Right ventricle myocardium superior (tissue), 1 donor: ENCODE results near the gene ACSM4. TPM values are rescaled to one million over a fixed set of nuclear protein-coding genes. Genes with fewer than 3 reads are reported as not detected.
A peak's percentile ranks its signal among the peaks of the same experiment; 100 is the strongest.
"Not testable (repeated sequence)": the region's sequence is repeated elsewhere in the genome, so short reads cannot be mapped to it uniquely, and the experiment has no call there.

Experiments
- ATAC-seq: fragments of 200-7000 bp; cut with Tn5 transposase; one replicate; pipeline ENCODE4 v1.9.1; 2020; ENCODE audit warnings: mild to moderate bottlenecking; ENCODE audit not compliant: poor library complexity
- DNase-seq: peaks from one replicate; pipeline ENCODE4 v3.0.0-alpha.2; 2020
- intact Hi-C: fragments of 100-400 bp; cut with DNase I; formaldehyde crosslinking; loops from one replicate; pipeline ENCODE4 v1.11.2; 2022
- total RNA-seq: library from RNA; stranded (reverse); fragmentation: NEBNext Ultra II Directional; extraction: Animal tissue kit (Norgen Biotek cat#: 25700); gene quantifications from one replicate; pipeline ENCODE4 v1.2.1, GENCODE V29; 2021
- donor health status: DM: no; HTN: yes; CAD: no; lungs with severe emphysema.

The ACSM4 gene
- total RNA-seq, 1 donor from 2014 or later = not detected

DNA sequence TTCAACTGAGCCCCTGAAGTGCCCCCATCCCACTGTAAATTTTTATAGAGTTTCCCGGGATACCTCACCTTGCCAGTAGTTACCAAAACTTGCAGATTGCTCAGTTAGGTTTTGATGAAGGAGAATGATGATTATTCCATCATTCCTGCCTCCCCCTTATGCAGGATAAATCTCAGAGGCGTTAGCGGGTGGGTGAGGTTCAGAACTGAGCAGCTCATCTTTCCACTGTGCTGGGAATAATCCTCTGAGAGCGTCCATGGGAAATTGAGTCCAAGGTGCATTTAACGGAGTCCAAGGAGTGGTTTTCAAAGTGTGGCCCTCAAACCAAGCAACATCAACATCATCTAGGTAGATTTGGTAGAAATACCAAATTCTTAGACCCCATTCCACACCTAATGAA lies 18.7 kb downstream of the ACSM4 start:
- DNase-seq (no peak), ATAC-seq (no peak)
- intact Hi-C loops = no loop called here

- DNase-seq (no peak), ATAC-seq (no peak)
- intact Hi-C loops = no loop called here
These were observed 20.3 kb downstream of the ACSM4 start for GRCh38 chr12:7324176-7324575.

- intact Hi-C loops = no loop called here
- ATAC-seq (no peak), DNase-seq (no peak)
These were observed 24.0 kb downstream of the ACSM4 start for GRCh38 chr12:7327918-7328317.

GRCh38 chr12:7337790-7338189 lies 33.9 kb downstream of the ACSM4 start:
- intact Hi-C loops, ATAC-seq, DNase-seq: not testable (repeated sequence)

GRCh38 chr12:7339675-7340074 lies 35.8 kb downstream of the ACSM4 start:
- ATAC-seq (no peak), DNase-seq (no peak)
- intact Hi-C loops = no loop called here

GRCh38 chr12:7344833-7345606 lies 41.1 kb downstream of the ACSM4 start:
- intact Hi-C loops = no loop called here
- no peak for ATAC-seq

GRCh38 chr12:7346551-7347225 lies 42.8 kb downstream of the ACSM4 start:
- ATAC-seq (no peak), DNase-seq (no peak)
- intact Hi-C loops = no loop called here

More at GRCh38 chr12:7344833-7345606, 41.1 kb downstream of the ACSM4 start:
- no peak for DNase-seq

DNA sequence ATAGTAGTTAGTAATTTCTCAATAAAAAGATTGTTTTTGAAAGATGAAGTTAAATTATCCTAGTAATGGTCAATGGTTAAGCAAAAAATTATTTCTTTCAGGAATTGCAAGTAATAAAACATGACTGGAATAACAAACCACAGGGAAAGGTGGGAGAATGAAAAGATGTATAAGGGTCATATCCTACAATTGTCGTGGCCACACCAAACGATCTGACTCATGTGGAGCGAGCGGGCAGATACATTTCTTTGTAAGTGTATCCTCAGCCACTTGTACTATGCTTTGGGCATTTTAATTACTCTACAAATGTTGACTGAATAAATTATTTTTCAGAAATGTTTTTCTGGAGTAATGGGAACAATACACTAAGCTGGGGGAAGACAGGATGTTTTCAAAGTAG lies 45.5 kb downstream of the ACSM4 start:
- no peak for ATAC-seq
- no peak for DNase-seq
- intact Hi-C loops = no loop called here

- DNase-seq (no peak), ATAC-seq (no peak)
- intact Hi-C loops = no loop called here
These were observed 47.3 kb downstream of the ACSM4 start for GRCh38 chr12:7351177-7351576.

DNA sequence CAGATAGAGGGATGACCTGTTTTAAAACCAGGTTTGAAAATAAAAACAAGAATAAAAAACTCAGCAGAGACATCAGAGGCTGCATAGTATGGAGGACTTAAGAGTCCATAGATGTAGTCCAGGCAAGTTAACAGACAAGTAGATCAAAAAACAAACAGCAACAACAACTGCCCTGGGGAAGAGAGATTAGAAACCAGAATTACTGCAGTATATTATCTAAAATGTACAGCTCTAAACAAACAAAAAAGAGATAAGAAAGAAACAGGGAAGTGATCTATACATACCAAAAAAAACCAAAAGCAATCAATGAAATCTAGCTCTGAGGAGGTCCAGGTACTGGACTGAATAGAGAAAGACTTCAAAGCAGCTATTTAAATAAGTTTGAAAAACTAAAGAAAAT lies 48.8 kb downstream of the ACSM4 start:
- intact Hi-C loops = no loop called here
- DNase-seq = no peak
- ATAC-seq = no peak

DNA sequence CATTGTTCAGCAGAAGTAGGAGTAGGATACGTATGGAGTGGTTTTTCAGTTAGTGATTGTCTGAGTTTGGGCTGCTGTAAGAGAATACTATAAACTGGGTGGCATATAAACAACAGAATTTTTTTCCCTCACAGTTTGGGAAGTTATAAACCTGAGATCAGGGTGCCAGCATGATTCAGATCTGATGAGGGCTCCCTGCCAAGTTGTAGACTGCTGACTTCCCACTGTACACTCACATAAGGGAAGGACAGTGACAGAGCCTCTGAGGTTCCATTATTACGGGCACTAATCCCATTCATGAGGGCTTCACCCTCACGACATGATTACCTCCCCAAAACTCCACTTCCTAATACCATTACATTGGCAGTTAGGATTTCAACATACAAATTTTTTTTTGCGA lies 50.7 kb downstream of the ACSM4 start:
- ATAC-seq = no peak
- intact Hi-C loops = no loop called here
- no peak for DNase-seq

DNA sequence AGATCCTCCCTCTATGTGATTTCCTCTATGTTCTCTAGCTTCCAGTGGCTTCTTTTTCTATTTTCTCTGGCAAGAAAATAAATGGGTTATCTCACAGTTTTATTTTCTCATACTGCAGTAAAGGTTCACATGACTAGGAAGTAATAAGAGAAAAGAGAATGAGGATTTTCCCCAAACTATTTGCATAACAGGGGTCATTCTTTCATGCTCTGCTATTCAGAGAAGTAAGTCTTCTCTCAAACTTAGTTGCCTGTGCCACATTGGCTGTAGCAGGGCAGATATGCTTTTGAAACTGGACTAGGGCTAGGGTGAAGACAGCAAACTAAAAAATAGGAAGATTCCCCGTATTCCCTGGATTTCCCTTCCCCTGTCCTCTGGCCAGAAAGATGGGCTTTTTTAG lies 57.4 kb downstream of the ACSM4 start:
- no peak for ATAC-seq
- no peak for DNase-seq

GRCh38 chr12:7362734-7363133 lies 58.9 kb downstream of the ACSM4 start:
- ATAC-seq (no peak), DNase-seq (no peak)
- intact Hi-C loops = no loop called here

More for the DNA sequence above, 57.4 kb downstream of the ACSM4 start:
- intact Hi-C loops = no loop called here

- peak; percentile 56 for ATAC-seq
- intact Hi-C loops = no loop called here
- DNase-seq = peak; percentile 68
These were observed 65.4 kb downstream of the ACSM4 start for GRCh38 chr12:7369274-7369729.

DNA sequence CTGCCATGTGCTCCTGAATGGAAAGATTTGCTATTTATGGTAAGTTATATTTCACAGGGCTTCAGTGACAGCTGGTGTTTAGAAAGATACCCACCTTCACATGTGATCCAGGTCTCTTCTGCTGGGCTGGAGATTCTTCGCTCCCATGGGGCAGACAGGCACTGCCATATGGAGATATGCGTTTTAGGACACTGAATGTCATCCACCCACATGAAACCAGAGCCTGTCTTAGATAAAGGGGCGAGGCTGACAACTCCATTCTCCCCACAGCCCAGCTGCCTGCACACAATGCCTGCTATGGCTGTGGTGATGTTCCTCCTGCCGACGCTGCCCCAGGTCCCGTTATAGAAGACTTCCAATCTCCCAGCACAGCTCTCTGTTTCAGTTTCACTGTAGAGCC lies 69.4 kb downstream of the ACSM4 start:
- intact Hi-C loops = no loop called here
- DNase-seq = no peak

GRCh38 chr12:7374423-7375144 lies 70.7 kb downstream of the ACSM4 start:
- peak; percentile 47 for DNase-seq

More for the DNA sequence above, 69.4 kb downstream of the ACSM4 start:
- no peak for ATAC-seq

GRCh38 chr12:7375145-7375543 lies 71.3 kb downstream of the ACSM4 start:
- intact Hi-C loops = no loop called here
- ATAC-seq (no peak), DNase-seq (no peak)

More at GRCh38 chr12:7374423-7375144, 70.7 kb downstream of the ACSM4 start:
- intact Hi-C loops = no loop called here
- ATAC-seq = no peak

DNA sequence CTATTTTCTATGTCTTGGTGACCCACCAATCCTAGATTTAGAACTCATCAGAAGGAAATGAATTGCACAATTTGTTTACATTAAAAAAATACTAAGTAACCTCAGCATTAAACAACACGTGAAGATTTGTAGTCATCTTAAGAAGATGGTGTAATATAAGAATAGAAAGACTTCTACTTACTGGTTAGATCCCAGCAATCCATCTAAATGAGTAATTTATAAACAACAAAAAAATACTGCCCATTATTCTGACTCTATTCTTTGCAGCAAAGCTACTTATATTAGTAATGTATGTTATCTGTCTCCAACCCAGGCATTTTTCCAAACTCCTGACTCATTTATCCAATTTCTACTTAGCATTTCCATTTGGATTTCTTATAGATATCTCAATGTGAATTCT lies 72.3 kb downstream of the ACSM4 start:
- DNase-seq = no peak
- intact Hi-C loops = no loop called here
- ATAC-seq = no peak
